ENCODE data around the gene METTL26. TPM values are rescaled to one million over a fixed set of nuclear protein-coding genes. Genes with fewer than 3 reads are reported as not detected.

The METTL26 gene
- total RNA-seq, 1 donor: 51.8 TPM

- TF ChIP-seq, protein P1, sequence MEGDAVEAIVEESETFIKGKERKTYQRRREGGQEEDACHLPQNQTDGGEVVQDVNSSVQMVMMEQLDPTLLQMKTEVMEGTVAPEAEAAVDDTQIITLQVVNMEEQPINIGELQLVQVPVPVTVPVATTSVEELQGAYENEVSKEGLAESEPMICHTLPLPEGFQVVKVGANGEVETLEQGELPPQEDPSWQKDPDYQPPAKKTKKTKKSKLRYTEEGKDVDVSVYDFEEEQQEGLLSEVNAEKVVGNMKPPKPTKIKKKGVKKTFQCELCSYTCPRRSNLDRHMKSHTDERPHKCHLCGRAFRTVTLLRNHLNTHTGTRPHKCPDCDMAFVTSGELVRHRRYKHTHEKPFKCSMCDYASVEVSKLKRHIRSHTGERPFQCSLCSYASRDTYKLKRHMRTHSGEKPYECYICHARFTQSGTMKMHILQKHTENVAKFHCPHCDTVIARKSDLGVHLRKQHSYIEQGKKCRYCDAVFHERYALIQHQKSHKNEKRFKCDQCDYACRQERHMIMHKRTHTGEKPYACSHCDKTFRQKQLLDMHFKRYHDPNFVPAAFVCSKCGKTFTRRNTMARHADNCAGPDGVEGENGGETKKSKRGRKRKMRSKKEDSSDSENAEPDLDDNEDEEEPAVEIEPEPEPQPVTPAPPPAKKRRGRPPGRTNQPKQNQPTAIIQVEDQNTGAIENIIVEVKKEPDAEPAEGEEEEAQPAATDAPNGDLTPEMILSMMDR (IDR thresholded peaks at IDR 0.05; ENCODE audit: insufficient read depth, low read depth, low read length): no peak
These were observed 42.2 kb upstream of the METTL26 start for GRCh38 chr16:678209-678857.

GRCh38 chr16:677316-678190, 41.4 kb upstream of the METTL26 start:
- DNase-seq (ENCODE audit: low read depth): no peak
- H3K4me3 ChIP-seq (ENCODE audit: low read depth, low read length): no peak overlapping the region
- TF ChIP-seq, protein P1 (IDR thresholded peaks at IDR 0.05; ENCODE audit: insufficient read depth, low read depth, low read length): no peak

More at GRCh38 chr16:678209-678857, 42.2 kb upstream of the METTL26 start:
- H3K4me3 ChIP-seq (ENCODE audit: low read depth, low read length): peak overlapping the region; percentile 67
- no peak for DNase-seq (ENCODE audit: low read depth)

DNA sequence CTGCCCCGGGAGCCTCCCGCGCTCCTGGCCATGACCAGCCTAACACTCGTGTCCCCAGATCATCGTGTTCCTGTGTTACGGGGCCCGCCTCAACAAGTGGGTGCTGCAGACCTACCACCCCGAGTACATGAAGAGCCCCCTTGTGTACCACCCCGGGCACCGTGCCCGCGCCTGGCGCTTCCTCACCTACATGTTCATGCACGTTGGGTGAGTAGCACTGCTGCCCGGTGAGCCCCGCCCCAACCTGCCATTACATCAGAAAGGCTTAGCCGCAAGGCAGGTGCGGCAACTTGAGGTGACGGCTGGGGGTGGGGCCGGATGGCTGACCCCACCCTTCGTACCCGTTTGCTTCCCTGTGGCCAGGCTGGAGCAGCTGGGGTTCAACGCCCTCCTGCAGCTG, 40.8 kb upstream of the METTL26 start:
- DNase-seq (ENCODE audit: low read depth): no peak
- TF ChIP-seq, protein P1 (IDR thresholded peaks at IDR 0.05; ENCODE audit: insufficient read depth, low read depth, low read length): no peak
- H3K4me3 ChIP-seq (ENCODE audit: low read depth, low read length): no peak overlapping the region

DNA sequence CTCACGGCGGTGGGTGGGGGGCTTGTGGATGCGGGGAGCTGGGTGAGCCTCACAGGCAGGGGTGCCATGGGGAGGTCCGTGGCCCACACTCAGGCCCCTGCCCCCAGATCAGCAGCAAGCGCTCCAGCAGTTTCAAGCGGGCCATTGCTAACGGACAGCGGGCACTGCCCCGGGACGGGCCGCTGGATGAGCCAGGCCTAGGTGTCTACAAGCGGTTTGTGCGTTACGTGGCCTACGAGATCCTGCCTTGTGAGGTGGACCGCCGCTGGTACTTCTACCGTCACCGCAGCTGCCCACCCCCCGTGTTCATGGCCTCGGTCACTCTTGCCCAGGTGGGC, 40.4 kb upstream of the METTL26 start:
- no peak for DNase-seq (ENCODE audit: low read depth)
- H3K4me3 ChIP-seq (ENCODE audit: low read depth, low read length): no peak overlapping the region
- TF ChIP-seq, protein P1 (IDR thresholded peaks at IDR 0.05; ENCODE audit: insufficient read depth, low read depth, low read length): no peak

DNA sequence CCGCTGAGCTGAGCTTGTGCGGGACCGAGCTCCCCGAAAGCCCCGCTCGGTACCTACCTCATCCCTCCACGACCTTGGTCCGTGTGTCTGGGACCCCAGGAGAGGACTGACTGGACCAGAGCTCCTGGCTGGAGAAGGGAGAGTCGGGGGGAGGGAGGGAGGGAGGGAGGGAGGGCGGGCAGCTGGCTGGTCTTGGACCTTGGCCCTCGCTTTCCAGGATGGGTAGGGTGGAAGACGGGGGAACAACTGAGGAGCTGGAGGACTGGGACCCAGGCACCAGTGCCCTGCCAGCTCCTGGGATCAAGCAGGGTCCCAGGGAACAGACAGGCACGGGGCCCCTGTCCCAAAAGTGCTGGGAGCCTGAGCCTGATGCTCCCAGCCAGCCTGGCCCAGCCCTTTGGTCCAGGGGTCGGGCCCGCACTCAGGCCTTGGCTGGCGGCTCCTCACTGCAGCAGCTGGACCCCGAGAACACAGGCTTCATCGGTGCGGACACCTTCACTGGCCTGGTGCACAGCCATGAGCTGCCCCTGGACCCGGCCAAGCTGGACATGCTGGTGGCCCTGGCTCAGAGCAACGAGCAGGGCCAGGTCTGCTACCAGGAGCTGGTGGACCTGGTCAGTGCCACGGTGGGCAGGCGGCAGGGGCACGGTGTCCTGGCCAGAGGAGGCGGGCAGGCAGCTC, 39.9 kb upstream of the METTL26 start:
- TF ChIP-seq, protein P1 (IDR thresholded peaks at IDR 0.05; ENCODE audit: insufficient read depth, low read depth, low read length): no peak
- no peak for DNase-seq (ENCODE audit: low read depth)
- peak overlapping the region; percentile 52 for H3K4me3 ChIP-seq (ENCODE audit: low read depth, low read length)

- TF ChIP-seq, protein P1 (IDR thresholded peaks at IDR 0.05; ENCODE audit: insufficient read depth, low read depth, low read length): no peak
- DNase-seq (ENCODE audit: low read depth): peak; percentile 42
- peak within 1 kb of the TSS; percentile 52 for H3K4me3 ChIP-seq (ENCODE audit: low read depth, low read length)
These were observed 39.1 kb upstream of the METTL26 start, which contains the start of gene RHBDL1 for GRCh38 chr16:674968-675883. Gene RHBDL1, plus strand, starts transcription at chr16:675671. Its CDS starts 120 bp downstream, at chr16:675791.
